ENCODE results near the gene PCA3.

DNA sequence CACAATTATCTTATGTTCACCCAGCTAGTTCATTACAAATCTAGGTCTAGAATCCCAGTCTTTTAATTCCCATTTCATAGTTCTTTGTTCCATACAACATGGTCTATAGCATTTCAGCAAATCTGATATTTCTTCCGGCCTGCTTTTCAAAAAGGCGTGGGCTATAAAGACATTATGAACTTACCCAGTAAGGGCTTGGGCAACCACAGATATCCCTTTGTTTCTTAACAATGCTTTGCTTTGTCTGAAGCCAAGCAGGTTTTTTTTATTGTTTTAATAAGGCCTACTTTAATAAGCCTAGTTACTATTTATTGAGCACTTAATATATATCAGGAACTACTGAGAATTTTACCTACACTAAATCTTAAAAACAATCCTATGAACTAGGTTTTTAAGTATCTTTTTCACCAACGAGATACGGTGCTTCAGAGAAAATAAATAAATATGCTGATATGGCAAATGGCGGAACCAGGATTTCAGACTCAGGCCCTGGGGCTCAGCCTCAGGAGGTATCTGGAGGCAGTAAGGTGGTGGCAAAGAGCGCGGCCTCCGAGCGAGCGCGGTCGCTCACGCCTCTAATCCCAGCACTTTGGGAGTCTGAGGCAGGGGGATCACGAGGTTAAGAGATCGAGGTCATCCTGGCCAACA, 29.7 kb downstream of the PCA3 start:
- TF ChIP-seq, protein P1, sequence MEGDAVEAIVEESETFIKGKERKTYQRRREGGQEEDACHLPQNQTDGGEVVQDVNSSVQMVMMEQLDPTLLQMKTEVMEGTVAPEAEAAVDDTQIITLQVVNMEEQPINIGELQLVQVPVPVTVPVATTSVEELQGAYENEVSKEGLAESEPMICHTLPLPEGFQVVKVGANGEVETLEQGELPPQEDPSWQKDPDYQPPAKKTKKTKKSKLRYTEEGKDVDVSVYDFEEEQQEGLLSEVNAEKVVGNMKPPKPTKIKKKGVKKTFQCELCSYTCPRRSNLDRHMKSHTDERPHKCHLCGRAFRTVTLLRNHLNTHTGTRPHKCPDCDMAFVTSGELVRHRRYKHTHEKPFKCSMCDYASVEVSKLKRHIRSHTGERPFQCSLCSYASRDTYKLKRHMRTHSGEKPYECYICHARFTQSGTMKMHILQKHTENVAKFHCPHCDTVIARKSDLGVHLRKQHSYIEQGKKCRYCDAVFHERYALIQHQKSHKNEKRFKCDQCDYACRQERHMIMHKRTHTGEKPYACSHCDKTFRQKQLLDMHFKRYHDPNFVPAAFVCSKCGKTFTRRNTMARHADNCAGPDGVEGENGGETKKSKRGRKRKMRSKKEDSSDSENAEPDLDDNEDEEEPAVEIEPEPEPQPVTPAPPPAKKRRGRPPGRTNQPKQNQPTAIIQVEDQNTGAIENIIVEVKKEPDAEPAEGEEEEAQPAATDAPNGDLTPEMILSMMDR (IDR thresholded peaks at IDR 0.05; ENCODE audit: low read depth, low read length, missing input control), result no peak
- no peak for TF ChIP-seq YY1 (IDR thresholded peaks at IDR 0.05)
- no peak for TF ChIP-seq TAF1 (conservative IDR thresholded peaks at IDR 0.05)
- TF ChIP-seq, protein P2, sequence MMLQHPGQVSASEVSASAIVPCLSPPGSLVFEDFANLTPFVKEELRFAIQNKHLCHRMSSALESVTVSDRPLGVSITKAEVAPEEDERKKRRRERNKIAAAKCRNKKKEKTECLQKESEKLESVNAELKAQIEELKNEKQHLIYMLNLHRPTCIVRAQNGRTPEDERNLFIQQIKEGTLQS (IDR thresholded peaks at IDR 0.05), result no peak
- TF ChIP-seq RAD21 (IDR thresholded peaks at IDR 0.05), result no peak
- TF ChIP-seq, protein P3, sequence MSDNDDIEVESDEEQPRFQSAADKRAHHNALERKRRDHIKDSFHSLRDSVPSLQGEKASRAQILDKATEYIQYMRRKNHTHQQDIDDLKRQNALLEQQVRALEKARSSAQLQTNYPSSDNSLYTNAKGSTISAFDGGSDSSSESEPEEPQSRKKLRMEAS (IDR thresholded peaks at IDR 0.05), result no peak
- TF ChIP-seq GABPA (IDR thresholded peaks at IDR 0.05 in 1 of 2, conservative IDR thresholded peaks at IDR 0.05 in 1 of 2), result no peak
- TF ChIP-seq, protein P4, sequence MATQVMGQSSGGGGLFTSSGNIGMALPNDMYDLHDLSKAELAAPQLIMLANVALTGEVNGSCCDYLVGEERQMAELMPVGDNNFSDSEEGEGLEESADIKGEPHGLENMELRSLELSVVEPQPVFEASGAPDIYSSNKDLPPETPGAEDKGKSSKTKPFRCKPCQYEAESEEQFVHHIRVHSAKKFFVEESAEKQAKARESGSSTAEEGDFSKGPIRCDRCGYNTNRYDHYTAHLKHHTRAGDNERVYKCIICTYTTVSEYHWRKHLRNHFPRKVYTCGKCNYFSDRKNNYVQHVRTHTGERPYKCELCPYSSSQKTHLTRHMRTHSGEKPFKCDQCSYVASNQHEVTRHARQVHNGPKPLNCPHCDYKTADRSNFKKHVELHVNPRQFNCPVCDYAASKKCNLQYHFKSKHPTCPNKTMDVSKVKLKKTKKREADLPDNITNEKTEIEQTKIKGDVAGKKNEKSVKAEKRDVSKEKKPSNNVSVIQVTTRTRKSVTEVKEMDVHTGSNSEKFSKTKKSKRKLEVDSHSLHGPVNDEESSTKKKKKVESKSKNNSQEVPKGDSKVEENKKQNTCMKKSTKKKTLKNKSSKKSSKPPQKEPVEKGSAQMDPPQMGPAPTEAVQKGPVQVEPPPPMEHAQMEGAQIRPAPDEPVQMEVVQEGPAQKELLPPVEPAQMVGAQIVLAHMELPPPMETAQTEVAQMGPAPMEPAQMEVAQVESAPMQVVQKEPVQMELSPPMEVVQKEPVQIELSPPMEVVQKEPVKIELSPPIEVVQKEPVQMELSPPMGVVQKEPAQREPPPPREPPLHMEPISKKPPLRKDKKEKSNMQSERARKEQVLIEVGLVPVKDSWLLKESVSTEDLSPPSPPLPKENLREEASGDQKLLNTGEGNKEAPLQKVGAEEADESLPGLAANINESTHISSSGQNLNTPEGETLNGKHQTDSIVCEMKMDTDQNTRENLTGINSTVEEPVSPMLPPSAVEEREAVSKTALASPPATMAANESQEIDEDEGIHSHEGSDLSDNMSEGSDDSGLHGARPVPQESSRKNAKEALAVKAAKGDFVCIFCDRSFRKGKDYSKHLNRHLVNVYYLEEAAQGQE (IDR thresholded peaks at IDR 0.05), result no peak
- no peak for TF ChIP-seq JUND (IDR thresholded peaks at IDR 0.05)
- TF ChIP-seq, protein P5, sequence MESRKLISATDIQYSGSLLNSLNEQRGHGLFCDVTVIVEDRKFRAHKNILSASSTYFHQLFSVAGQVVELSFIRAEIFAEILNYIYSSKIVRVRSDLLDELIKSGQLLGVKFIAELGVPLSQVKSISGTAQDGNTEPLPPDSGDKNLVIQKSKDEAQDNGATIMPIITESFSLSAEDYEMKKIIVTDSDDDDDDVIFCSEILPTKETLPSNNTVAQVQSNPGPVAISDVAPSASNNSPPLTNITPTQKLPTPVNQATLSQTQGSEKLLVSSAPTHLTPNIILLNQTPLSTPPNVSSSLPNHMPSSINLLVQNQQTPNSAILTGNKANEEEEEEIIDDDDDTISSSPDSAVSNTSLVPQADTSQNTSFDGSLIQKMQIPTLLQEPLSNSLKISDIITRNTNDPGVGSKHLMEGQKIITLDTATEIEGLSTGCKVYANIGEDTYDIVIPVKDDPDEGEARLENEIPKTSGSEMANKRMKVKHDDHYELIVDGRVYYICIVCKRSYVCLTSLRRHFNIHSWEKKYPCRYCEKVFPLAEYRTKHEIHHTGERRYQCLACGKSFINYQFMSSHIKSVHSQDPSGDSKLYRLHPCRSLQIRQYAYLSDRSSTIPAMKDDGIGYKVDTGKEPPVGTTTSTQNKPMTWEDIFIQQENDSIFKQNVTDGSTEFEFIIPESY (IDR thresholded peaks at IDR 0.05), result no peak
- no peak for TF ChIP-seq SP1 (IDR thresholded peaks at IDR 0.05)
- TF ChIP-seq HNF4G (IDR thresholded peaks at IDR 0.05), result no peak
- TF ChIP-seq HNF4A (conservative IDR thresholded peaks at IDR 0.05), result no peak

All from liver (tissue), 3 donors.